Loucy (cell line): ENCODE measurements around the gene LMAN2L.
A peak's percentile ranks its signal among the peaks of the same experiment; 100 is the strongest.

Source experiments
- EZH2phosphoT487 ChIP-seq: fragments of 200-600 bp; IDR thresholded peaks from 2 replicates; pipeline ENCODE4 v1.6.1; 2018; ENCODE audit warnings: antibody characterized with exemption, mild to moderate bottlenecking, moderate library complexity, borderline replicate concordance
- TF ChIP-seq, protein P1 (sequence below): fragments of 200-600 bp; sonication (generic); conservative IDR thresholded peaks from 2 replicates; pipeline ENCODE4 v1.5.1; 2014; ENCODE audit warnings: mild to moderate bottlenecking, antibody characterized with exemption, low read length

DNA sequence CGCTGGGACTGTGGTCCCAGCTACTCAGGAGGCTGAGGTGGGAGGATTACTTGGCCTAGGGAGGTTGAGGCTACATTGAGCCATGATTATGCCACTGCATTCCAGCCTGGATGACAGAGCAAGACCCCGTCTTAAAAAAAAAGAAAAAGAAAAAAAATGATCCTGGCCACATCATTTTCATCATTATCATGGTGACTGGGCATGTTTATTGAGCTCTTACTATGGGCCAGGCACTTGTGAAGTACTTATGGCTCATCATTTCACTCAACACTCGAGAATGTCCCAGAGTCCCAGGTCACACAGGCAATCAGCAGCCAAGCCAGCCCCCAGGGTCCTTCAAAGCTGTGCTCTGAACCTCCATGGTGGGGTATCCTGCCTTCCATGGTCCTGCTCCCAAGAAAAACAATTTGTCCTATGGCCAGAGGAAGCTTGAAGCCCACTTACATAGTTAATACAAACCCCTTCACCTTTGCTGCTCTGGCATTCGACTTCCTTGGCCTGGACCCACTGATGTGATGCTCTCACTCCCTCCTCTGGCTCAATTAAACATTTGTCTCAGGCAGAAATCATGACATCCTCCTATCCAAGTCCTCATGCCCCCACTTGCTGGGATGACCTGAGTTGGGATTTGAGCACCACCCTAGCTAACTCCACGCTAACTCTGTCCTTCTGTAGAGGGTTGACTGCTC is 17.1 kb upstream of the LMAN2L start:
- TF ChIP-seq EZH2phosphoT487 = no peak
- TF ChIP-seq, protein P1, sequence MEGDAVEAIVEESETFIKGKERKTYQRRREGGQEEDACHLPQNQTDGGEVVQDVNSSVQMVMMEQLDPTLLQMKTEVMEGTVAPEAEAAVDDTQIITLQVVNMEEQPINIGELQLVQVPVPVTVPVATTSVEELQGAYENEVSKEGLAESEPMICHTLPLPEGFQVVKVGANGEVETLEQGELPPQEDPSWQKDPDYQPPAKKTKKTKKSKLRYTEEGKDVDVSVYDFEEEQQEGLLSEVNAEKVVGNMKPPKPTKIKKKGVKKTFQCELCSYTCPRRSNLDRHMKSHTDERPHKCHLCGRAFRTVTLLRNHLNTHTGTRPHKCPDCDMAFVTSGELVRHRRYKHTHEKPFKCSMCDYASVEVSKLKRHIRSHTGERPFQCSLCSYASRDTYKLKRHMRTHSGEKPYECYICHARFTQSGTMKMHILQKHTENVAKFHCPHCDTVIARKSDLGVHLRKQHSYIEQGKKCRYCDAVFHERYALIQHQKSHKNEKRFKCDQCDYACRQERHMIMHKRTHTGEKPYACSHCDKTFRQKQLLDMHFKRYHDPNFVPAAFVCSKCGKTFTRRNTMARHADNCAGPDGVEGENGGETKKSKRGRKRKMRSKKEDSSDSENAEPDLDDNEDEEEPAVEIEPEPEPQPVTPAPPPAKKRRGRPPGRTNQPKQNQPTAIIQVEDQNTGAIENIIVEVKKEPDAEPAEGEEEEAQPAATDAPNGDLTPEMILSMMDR = peak; percentile 13; the same call in 1 of the 2 replicates
